ENCODE data around the gene MESP1.

DNA sequence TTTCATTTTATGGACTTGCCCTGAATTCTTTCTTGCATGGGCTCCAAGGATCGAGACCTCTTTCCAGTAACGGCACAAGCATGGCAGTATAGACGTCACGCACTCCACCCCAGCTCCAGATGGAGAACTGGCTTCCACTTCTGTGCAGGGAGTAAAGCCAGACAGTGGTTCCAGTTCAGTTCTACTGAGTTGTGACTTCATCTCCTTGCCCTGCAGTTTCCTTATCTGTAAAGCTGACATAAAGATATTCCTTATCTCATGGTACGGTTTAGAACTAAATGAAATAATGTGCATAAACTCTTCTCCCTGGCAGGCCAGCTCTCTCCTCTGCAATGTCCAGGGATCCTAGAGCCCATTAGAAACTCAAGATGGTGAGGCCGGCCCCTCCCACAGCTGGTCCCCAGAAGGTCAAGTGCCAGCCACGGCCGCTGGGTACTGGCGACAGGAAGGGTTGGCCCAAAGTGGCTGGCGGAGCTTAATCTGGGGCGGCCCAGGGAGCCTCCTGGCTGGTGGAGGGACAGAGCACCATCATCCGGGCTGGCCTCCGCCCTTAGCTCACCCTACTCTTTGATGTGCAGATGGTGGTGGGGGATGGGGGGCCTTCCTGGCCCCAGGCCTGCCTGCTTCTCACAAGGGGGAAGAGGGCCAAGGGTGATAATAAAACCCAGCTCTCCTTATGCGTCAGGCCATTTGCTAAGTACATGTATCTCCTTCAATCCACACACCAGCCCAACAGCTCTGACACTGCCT is 32.2 kb upstream of the MESP1 start:
- TF ChIP-seq, protein P1, sequence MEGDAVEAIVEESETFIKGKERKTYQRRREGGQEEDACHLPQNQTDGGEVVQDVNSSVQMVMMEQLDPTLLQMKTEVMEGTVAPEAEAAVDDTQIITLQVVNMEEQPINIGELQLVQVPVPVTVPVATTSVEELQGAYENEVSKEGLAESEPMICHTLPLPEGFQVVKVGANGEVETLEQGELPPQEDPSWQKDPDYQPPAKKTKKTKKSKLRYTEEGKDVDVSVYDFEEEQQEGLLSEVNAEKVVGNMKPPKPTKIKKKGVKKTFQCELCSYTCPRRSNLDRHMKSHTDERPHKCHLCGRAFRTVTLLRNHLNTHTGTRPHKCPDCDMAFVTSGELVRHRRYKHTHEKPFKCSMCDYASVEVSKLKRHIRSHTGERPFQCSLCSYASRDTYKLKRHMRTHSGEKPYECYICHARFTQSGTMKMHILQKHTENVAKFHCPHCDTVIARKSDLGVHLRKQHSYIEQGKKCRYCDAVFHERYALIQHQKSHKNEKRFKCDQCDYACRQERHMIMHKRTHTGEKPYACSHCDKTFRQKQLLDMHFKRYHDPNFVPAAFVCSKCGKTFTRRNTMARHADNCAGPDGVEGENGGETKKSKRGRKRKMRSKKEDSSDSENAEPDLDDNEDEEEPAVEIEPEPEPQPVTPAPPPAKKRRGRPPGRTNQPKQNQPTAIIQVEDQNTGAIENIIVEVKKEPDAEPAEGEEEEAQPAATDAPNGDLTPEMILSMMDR (IDR thresholded peaks at IDR 0.05) = no peak
- TF ChIP-seq POLR2A (IDR thresholded peaks at IDR 0.05) = no peak
